NCI-H1694 treated with DMSO at 0.1 percent for 48 hours (cell line): ENCODE results near the gene FARP1.

ENCODE experiments used
- DNase-seq: peaks from one replicate; lab custom pipeline; 2025; lab: John Stamatoyannopoulos, UW

The FARP1 gene

GRCh38 chr13:98422046-98422445 lies 279.2 kb downstream of the FARP1 start:
- no peak for DNase-seq

GRCh38 chr13:98423417-98423816 lies 280.5 kb downstream of the FARP1 start:
- DNase-seq, result no peak

GRCh38 chr13:98427331-98427995 lies 284.6 kb downstream of the FARP1 start:
- no peak for DNase-seq

- DNase-seq, result no peak
Observed at GRCh38 chr13:98428256-98428966, 285.5 kb downstream of the FARP1 start.

DNA sequence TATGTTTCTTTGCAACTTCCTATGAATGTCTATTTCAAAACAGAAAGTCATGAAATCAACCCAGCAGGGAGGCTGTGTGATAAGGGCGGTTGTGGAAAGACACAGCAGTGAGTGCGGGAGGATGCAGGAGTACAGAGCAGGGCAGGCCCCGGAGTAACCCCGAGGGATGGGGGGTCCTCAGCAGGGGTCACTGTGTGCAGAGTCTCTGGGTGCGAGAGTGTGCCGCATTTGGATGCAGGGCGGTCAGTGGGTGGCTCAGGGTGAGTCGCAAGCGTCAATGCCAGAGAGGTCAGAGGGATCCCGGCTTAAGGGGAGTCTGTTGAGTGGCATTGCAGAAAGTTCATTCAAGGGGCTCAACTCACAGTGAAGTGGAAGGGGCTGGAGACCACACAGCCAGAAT lies 286.2 kb downstream of the FARP1 start:
- DNase-seq, result no peak

DNA sequence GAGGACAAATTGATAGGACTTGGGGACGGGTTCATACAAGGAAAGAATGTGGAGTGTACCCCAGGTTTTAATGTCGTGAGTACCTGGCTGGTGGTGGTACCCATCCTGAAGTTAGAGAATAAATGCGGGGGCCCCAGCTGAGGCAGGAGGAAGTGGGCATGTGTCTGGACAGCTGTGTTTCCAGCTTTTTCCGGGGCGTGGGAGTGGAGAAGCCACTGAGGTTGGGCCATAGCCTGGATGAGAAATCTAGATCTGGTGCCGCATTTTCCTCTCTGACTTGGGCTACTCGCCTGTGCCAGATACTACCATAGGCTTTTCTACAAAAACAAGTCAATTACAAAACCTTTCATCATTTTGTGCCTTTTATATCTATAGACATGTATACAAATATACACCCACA lies 286.6 kb downstream of the FARP1 start:
- DNase-seq, result no peak

GRCh38 chr13:98429977-98430736 lies 287.3 kb downstream of the FARP1 start:
- no peak for DNase-seq

GRCh38 chr13:98432638-98433037 lies 289.7 kb downstream of the FARP1 start:
- no peak for DNase-seq

- no peak for DNase-seq
Observed at GRCh38 chr13:98433654-98434053, 290.8 kb downstream of the FARP1 start.

GRCh38 chr13:98434060-98434459 lies 291.2 kb downstream of the FARP1 start:
- no peak for DNase-seq

GRCh38 chr13:98435376-98435775 lies 292.5 kb downstream of the FARP1 start:
- no peak for DNase-seq

- DNase-seq, result no peak
Observed at GRCh38 chr13:98436233-98436910, 293.5 kb downstream of the FARP1 start.

DNA sequence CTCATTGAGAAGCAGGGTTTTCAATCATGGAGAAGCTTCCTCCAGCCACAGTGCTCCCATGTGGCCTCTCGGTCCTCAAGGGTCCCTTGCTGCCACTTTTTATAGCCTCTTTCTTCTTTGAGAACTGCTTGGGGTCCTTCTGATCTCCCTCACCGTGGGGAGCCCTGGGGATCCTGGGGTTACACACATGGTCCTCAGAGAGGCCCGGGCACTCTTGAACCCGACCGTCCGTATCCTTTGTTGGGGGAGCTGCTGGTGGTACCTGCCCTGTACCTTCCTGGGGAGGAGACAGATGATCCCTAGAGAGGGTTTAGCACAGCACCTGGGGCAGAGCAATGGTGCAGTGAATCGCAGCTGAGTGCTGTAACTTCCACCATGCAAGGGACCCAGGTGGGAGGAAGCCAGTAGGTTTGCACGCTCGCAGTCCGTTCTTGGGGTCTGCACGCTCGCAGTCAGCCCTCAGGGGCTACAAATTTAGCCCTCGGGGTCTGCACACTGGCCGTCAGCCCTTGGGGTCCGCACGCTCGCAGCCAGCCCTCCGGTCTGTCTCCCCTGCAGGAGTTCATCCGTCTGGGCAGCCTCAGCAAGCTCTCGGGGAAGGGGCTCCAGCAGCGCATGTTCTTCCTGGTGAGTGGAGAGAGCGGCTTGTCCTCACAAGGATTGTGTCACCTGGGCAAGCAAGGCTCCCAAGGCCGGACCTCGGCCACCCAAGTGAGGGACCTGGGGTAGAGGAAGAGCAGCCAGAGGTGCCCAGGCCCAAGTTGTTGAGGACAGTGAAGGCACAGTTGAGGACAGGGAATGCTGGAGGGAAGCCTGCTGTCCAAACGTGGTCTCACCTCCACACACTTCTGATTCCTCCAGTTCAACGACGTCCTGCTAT lies 295.6 kb downstream of the FARP1 start:
- DNase-seq, result no peak

GRCh38 chr13:98439126-98439828 lies 296.4 kb downstream of the FARP1 start:
- DNase-seq, result no peak

DNA sequence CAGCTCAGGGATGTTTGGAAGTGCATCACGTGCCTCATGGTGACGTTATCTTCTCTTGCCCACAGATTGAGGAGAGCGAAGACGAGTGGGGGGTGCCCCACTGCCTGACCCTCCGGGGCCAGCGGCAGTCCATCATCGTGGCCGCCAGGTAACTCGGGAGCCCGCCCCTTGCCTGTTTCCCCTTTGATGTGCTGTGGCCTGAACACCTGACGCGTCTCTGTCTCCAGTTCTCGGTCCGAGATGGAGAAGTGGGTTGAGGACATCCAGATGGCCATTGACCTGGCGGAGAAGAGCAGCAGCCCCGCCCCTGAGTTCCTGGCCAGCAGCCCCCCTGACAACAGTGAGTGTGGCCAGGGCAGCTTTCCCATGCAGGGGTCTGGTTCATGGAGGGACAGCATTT lies 297.0 kb downstream of the FARP1 start:
- DNase-seq, result no peak

DNA sequence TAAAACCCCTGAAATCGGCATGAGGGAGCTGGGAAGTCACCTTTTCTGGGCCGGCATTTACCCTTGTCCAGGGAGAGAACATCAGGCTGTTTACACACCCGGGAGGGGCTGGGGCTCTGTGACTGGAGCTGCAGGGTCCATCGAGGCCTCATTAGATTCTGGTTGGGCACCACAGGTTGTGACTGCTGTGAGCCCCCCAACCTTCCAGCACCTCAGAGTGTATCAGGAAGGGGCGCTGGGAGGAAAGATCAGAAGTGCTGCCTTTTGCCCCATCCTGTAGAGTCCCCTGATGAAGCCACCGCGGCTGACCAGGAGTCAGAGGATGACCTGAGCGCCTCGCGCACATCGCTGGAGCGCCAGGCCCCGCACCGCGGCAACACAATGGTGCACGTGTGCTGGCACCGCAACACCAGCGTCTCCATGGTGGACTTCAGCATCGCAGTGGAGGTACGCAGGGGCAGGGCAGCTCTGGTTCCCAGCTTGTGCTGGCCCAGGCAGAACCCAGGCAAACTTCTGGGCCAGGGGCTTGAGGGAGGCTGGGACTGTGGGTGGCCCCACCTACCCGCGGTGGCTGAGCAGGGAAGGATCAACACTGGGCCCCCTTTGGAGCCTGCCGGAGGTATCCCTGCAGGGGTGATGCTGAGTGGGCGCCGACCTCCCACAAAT lies 297.6 kb downstream of the FARP1 start:
- DNase-seq, result no peak

GRCh38 chr13:98441056-98441676 lies 298.3 kb downstream of the FARP1 start:
- no peak for DNase-seq

- no peak for DNase-seq
Observed at GRCh38 chr13:98442391-98443230, 299.7 kb downstream of the FARP1 start.

DNA sequence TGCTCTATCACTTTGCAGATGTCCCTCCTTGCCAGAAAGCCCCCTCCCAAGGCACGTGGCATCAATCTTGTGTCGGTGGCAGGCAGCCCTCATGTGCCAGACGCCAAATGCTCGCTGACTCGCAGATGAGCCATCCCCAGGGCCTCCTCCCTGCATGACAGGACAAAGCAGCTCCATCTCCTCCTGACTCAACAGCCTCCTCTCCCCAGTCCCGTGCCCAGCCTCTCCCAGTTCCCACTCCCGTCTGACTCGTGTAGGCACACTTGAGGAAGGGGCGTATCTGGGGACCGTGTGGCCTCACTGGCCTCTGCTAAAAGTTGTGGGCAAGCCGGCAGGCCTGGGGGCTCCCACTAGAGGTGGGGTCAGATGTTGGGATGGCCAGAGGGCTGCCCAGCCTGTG lies 300.4 kb downstream of the FARP1 start:
- no peak for DNase-seq
